Hippocampal formation (tissue), 2 donors: ENCODE measurements around the gene GPR158.

Source experiments
- DNase-seq, 2 donors: peaks; one replicate each; lab custom pipeline; 2025; lab: John Stamatoyannopoulos, UW

The GPR158 gene

GRCh38 chr10:25398680-25399079, 223.9 kb downstream of the GPR158 start:
- DNase-seq, result no peak

- DNase-seq, result no peak
These were observed 231.1 kb downstream of the GPR158 start for GRCh38 chr10:25405871-25406270.

- no peak for DNase-seq
These were observed 242.8 kb downstream of the GPR158 start for GRCh38 chr10:25417611-25418010.

GRCh38 chr10:25425776-25426175, 251.0 kb downstream of the GPR158 start:
- no peak for DNase-seq

- no peak for DNase-seq
These were observed 261.6 kb downstream of the GPR158 start for GRCh38 chr10:25436431-25436830.

- DNase-seq, result no peak
These were observed 266.5 kb downstream of the GPR158 start for GRCh38 chr10:25441270-25441669.

GRCh38 chr10:25444266-25444665, 269.5 kb downstream of the GPR158 start:
- no peak for DNase-seq

- no peak for DNase-seq
These were observed 276.6 kb downstream of the GPR158 start for GRCh38 chr10:25451401-25451800.

GRCh38 chr10:25453619-25454018, 278.8 kb downstream of the GPR158 start:
- DNase-seq, result no peak

GRCh38 chr10:25455980-25456567, 281.3 kb downstream of the GPR158 start:
- no peak for DNase-seq

GRCh38 chr10:25457552-25457951, 282.8 kb downstream of the GPR158 start:
- DNase-seq, result no peak

GRCh38 chr10:25465582-25466372, 291.0 kb downstream of the GPR158 start:
- no peak for DNase-seq

- no peak for DNase-seq
These were observed 293.1 kb downstream of the GPR158 start for GRCh38 chr10:25467881-25468280.

- no peak for DNase-seq
These were observed 306.7 kb downstream of the GPR158 start for GRCh38 chr10:25481467-25481866.

GRCh38 chr10:25483999-25484398, 309.2 kb downstream of the GPR158 start:
- no peak for DNase-seq

GRCh38 chr10:25487266-25487665, 312.5 kb downstream of the GPR158 start:
- no peak for DNase-seq

- no peak for DNase-seq
These were observed 317.2 kb downstream of the GPR158 start for GRCh38 chr10:25492040-25492439.

- no peak for DNase-seq
These were observed 317.9 kb downstream of the GPR158 start for GRCh38 chr10:25492680-25493079.

GRCh38 chr10:25493122-25493893, 318.5 kb downstream of the GPR158 start:
- peak in 1 of 2 donors; percentile 13 for DNase-seq

GRCh38 chr10:25497246-25497645, 322.4 kb downstream of the GPR158 start:
- DNase-seq, result no peak

- DNase-seq, result no peak
These were observed 323.8 kb downstream of the GPR158 start for GRCh38 chr10:25498645-25499044.

GRCh38 chr10:25501912-25502311, 327.1 kb downstream of the GPR158 start:
- DNase-seq, result no peak

GRCh38 chr10:25502453-25502852, 327.7 kb downstream of the GPR158 start:
- DNase-seq, result no peak
